Lung microvascular endothelial cell (primary cell): ENCODE data around the gene CELF6. TPM values are rescaled to one million over a fixed set of nuclear protein-coding genes. Genes with fewer than 3 reads are reported as not detected.
A peak's percentile ranks its signal among the peaks of the same experiment; 100 is the strongest.
"Not testable (repeated sequence)": the region's sequence is repeated elsewhere in the genome, so short reads cannot be mapped to it uniquely, and the experiment has no call there.

Experiments
- DNase-seq, 2 donors: peaks; one replicate each; pipeline versions ENCODE4 v3.0.0 to v3.0.0-alpha.2; 2010; ENCODE audit warnings: low read depth in 2 of 2
- total RNA-seq: library from RNA; depleted of rRNA; stranded (reverse); fragments of >200 nt; gene quantifications from 2 replicates; pipeline ENCODE4 v1.2.1, GENCODE V29; 2014

The CELF6 gene
- total RNA-seq, 1 donor from 2014 or later, result 0.20 TPM

GRCh38 chr15:72318408-72318942 lies 1.5 kb downstream of the CELF6 start:
- DNase-seq, result no peak

DNA sequence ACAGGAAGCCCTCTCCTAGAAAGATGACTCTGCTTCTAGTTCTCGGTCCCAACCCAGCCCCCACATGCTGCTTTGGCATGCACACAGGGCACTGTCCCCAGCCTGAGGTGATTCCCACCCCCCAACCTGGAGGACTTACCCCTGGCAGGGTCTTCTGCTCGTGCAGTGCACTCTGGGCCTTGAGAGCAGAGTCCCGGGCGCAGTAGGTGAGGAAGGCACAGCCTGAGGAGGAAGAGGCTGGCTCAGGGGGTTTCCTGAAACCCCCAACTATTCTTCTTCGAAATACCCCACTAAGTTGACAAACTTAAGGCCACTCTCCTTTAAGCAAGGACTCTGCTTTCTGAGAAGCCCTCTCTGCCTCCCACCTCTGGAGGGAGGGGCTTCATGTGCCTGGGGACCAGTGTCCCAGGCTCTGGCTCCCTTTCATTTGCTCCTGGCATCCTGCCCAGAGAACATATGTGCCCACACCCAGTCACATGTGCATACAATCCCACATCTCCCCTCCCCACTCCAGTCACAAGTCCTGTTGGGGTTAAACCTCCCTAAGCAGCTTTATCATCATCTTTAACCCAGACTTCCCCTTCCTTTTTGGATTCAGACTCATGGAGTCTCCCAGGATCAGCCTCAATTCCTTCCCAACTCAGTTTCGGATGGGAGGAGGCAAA lies 4.1 kb downstream of the CELF6 start:
- DNase-seq, result no peak

GRCh38 chr15:72313881-72314280 lies 6.1 kb downstream of the CELF6 start:
- DNase-seq, result no peak

- DNase-seq, result no peak
Measured at GRCh38 chr15:72313448-72313840, 6.5 kb downstream of the CELF6 start.

- DNase-seq, result peak; percentile 72 to 87
Measured at GRCh38 chr15:72312605-72313447, 7.1 kb downstream of the CELF6 start.

DNA sequence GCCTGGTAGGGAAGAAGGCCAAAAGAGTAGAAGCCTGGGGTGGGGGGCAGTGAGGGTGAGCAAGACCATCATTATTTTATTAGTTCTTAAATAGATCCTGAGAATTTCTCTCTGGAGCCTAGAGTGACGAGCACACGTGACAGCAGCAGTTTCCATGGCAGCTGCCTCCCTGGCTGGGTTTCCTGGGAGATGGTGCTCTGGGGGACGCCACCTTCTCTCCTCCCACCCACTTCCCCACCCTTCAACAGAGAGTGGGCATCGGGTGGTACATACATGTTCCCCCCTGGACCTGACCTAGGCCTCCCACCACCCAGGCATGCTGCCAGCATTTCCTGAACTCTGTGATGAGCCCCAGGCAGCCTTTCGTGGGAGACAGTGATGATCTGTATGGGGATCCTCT lies 12.9 kb downstream of the CELF6 start:
- DNase-seq, result no peak

- peak; percentile 38 to 67 for DNase-seq
Measured at GRCh38 chr15:72306211-72306785, 13.7 kb downstream of the CELF6 start.

GRCh38 chr15:72304596-72304995 lies 15.4 kb downstream of the CELF6 start:
- DNase-seq, result no peak

DNA sequence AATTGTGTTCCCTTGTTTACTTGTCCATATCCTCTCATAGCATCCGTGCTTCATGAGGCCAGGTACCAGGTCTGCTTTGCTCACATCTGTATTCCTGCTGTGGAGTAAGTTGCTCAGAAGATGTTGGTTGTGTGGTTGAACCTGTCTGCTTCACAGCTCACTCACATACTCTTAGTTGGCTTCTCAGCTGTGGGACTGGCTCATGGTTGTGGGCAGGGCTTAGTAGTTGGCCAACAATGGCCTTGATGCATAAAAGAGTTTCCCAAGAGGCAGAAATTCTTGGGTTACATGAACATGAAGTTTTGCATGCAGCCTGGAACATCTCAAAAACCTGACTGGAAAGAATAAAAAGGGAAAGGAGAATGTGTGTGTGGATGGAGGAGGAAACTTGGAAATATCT lies 17.0 kb downstream of the CELF6 start:
- DNase-seq, result no peak

GRCh38 chr15:72289597-72290325 lies 30.2 kb downstream of the CELF6 start:
- DNase-seq, result no peak

DNA sequence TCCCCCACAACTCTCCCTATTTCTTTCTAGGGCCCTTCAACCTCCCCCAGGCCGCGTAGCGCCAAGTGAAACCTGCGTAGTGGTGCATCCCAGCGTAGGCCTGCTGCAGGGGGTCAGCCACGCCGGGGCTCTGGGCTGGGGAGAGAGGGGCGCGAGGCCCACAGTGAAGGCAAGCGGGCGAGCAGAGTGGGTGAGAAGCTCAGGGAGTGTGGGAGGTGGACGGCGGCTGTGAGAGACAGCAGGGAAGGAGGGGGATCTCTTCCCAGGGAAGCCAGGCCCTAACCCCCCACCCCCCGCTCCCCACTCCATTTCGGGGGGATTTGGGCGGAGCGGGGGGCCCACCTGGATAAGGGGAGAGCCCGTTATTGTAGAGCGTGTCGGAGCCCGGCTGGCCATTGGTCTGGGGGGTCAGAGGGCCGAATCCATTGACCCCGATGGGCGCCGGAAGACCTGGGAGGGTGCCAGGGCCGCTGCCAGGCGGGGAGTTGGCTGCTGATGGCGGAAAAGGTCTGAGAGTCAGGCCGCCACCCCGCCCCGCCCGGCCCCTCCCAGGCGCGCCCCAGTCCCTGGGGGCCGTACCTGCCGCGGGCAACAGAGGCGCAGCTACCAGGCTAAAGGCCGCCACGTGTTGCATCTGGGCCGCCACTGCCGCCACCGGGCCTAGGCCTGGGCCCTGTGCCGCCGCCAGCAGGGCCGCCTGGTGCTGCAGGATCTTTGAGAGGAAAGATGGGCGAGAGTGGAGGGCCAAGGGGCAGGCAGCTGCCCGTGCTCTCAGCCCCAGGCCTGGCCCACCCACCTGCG lies 31.0 kb downstream of the CELF6 start:
- no peak for DNase-seq

DNA sequence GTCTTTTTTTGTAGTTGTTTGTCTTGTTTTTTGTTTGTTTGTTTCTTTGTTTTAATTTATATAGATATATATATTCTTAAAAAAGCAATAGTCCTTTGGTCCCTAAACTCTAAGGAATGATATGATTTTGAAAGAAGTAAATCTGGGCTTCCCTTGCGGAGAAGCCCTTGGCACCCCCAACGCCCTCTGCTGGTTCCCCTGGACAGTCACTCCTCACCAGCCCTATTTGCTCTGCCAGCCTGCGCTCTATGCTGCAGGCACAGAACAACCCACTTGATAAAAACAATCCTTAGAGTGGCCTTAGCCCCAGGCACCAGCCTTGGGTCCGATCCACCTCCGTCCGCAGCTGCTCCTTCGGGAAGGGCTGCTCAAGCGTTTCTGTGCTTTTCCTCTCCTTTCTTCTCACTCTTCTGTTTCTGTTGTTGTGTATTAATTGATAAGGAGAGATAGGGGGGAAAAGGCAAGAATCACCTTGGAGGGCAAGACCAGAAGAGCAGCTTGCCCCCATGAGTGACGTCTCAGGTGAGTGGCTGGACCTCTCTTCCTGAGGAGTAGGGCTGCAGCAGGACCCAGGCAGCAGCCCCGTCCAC lies 33.9 kb downstream of the CELF6 start:
- DNase-seq, result peak; percentile 46 to 63

DNA sequence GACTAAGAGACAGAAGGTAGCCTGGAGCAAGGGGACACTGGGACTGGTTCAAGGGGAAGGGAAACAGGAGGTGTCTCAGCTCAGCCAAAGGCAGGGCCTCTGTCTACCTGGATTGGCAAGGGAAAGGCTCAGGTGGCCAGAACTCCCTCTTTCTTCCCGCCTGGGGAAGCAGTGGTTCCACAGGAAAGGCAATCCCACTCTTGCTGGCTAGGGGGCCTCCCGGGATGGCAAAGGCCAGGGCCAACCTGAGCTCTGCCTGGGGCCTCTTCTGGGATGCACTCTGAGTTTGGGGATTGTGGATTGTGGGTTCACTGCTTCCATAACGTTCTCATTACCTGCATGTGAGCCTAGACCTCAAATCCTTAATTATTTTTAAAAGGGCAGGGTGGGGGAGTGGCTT lies 34.6 kb downstream of the CELF6 start:
- DNase-seq, result no peak

DNA sequence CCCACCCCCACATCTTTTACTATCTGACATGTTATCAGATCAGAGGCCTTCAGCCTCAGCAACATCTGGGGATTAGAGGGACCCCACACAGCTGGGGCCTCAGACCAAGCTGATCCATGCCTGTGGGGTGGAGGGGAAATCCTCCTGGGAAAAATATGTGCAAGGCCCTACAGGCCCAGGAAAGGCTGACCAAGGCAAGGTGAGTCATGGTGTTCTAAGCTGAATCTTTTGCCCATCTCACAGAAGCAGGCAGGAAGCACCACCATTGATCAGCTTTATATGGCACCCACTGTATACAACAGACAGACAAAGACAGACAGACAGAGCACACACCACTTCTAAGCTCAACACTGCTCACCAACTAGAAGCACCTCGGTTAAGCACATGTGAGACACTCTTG lies 35.2 kb downstream of the CELF6 start:
- DNase-seq, result peak in 1 of 2 donors; percentile 3

GRCh38 chr15:72281713-72282112 lies 38.2 kb downstream of the CELF6 start:
- no peak for DNase-seq

GRCh38 chr15:72280751-72281150 lies 39.2 kb downstream of the CELF6 start:
- DNase-seq, result no peak

DNA sequence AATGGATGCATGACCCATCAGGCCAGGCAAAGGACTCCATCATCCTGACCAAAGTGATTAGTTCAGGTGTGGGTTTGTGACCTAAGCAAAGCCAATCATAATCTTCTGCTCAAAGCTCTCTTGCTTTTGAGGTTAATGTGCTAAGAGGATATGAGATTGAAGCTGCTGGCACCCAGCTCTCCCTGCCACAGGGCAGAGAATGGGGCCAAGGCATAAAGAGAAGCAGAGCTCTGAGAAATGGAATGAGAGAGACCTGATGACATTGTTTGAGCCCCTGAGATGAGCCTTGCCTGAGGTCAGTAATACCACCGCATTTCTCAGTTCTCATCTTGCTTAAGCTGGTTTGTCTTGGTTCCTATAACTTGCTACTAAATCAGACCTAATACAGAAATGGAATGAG lies 41.2 kb downstream of the CELF6 start:
- DNase-seq, result no peak

GRCh38 chr15:72276326-72276700 lies 43.6 kb downstream of the CELF6 start:
- DNase-seq, result no peak

- DNase-seq, result not testable (repeated sequence)
Measured at GRCh38 chr15:72275635-72276325, 44.2 kb downstream of the CELF6 start.

DNA sequence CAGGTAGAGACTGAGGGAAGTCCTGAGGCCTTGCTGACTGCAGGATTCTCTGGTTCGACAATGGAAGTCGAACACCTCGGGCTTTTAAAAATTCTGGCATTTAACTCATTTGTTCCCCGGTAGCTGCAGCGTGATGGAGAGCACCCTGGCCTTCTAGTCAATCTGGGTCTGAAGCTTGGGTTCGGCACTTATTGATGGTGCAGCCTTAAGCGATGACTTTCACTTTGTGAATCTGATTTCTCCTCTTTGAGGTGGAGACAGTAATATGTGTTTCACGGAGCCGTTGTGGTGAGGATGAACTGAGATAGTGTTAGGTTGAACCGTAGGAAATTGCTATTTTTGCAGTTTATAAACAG lies 47.0 kb downstream of the CELF6 start:
- no peak for DNase-seq
